GM19193 (cell line): ENCODE data around the gene TSHR.

Experiments
- POLR2A ChIP-seq: IDR thresholded peaks from 4 replicates; pipeline ENCODE4 v1.6.1; 2011; ENCODE audit not compliant: insufficient read depth, insufficient read length; ENCODE audit errors: extremely low read depth

The TSHR gene

DNA sequence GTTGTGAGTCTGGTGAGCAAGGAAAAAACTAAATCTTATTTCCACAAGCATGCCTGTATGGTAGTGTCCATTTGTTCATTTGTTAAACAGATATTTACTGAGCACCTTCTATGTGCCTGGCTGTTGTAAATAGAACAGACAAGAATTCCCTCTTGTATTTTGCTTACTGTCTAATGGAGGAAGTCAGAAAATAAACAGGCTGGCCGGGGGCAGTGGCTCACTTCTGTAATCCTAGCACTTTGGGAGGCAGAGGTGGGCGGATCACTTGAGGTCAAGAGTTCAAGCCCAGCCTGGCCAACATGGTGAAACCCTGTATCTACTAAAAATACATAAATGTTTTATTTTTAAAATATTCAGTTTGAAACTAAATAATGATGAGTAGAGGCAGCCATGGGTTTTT is 186.0 kb downstream of the TSHR start:
- no peak for TF ChIP-seq POLR2A

GRCh38 chr14:81143793-81144192 is 188.4 kb downstream of the TSHR start:
- no peak for TF ChIP-seq POLR2A

DNA sequence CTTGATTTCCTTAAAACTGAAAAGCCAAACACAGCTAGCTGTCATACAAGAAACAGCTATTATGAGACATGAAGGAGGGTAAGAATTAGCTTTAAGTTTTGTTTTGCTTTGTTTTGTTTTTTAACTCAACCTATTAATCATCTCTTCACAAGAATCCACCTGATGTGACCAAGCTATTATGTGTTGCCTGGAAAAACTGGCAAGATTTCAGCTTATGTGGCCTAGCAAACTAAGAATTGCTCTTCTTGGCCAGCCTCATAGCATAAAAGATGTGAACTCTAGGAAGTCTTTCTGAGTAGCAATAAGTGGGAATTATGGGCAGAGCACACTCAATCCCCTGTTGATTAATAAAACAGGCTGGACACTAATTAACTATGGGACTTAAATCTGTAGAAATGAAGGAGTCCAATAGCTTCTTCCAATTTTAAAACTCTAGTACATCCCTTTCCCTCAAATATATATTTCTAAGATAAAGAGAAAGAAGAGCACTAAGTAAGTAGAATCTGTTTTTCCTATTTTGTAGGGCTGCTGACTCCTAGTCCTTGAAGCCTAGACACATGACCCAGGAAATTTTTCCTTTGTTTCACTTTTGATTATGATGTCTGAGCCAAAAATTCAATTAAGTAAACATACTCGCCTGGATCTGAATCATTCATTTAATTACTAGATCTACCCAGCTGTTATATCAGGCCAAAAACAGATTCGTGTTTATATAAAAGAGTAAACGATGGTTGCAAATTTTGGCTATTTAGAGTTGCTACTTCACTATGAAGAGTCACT is 189.6 kb downstream of the TSHR start:
- TF ChIP-seq POLR2A: no peak

GRCh38 chr14:81147140-81147897 is 191.9 kb downstream of the TSHR start:
- TF ChIP-seq POLR2A: no peak

DNA sequence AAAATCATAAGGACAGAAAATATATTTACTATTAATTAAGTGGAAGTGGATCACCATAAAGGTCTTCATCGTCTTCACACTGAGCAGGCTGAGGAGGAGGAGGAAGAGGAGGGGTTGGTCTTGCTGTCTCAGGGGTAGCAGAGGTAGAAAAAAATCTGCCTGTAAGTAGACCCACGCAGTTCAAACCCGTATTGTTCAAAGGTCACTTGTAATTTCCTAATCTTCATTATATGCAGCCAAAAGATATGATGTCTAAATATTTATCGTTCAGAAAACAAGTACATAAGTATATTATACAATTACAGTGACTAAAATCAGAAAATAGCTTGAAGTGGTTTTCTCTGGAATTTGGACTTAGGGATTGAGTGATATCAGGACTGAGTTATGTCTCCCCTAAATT is 193.2 kb downstream of the TSHR start:
- no peak for TF ChIP-seq POLR2A

GRCh38 chr14:81153187-81153586 is 197.8 kb downstream of the TSHR start:
- TF ChIP-seq POLR2A: no peak

DNA sequence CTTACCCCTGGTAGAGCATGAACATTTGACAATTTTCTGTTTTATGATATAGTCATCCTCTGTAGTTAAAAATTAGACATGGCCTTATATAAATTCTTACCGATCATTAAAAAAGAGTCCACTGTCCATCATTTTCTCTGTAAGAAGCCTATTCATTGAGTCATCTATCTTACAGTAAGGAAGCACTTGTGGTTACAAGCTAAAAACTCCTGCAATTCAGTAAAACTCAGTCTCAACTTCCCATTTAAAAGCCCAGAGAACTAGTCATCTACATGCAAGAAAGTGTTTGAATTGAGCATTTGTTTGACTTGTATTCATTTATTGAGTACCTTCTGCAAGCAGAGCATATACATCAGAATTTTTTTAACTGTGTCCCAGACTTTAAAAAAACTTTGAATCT is 202.0 kb downstream of the TSHR start:
- TF ChIP-seq POLR2A: no peak

- TF ChIP-seq POLR2A: no peak
Observed at GRCh38 chr14:81161088-81161487, 205.7 kb downstream of the TSHR start.

DNA sequence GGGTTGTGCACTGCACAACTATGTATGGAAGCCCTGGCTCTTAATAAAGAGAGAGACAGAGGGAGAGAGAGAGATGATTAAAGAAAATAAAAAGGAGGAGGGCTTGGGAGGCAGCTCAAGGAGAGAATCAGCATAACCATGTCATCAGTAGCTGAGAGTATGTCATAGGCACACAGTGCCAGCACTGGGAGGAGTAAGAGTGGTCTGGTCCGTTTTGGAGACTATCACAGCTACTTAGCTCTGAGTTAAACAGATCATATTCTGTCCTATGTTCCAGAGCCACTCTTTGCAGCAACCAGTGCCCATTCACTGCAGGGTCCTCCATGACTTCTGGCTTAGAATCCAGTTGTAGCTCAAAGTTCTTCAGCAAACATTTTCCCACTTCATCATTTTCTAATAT is 206.3 kb downstream of the TSHR start:
- no peak for TF ChIP-seq POLR2A

GRCh38 chr14:81162941-81163340 is 207.5 kb downstream of the TSHR start:
- no peak for TF ChIP-seq POLR2A

DNA sequence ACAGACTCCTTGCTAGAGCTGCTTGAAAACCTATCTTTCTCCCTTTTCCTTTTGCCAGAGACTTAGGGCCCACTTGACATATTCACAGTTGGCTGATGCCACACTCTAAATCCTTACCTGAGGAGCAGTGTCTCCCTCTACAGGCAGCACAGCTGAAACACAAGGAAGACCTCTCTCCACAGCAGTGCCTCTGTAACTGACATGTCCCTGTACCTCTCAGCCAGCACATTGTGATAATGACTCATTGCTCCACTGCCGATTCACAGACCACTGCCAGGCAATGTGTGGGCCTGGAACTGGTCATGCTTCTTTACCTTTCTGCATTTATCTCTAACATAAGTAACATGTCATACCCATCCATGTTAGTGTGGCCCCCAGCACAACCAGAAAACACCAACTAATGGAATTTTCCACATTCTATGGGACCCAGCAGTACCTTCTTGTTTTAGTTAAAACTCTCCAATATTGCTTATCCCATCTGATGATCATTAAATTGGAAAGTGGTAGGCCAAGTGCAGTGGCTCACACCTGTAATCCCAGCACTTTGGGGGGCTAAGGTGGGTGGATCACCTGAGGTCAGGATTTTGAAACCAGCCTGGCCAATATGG is 208.8 kb downstream of the TSHR start:
- no peak for TF ChIP-seq POLR2A

- no peak for TF ChIP-seq POLR2A
Observed at GRCh38 chr14:81165188-81165587, 209.8 kb downstream of the TSHR start.

- TF ChIP-seq POLR2A: no peak
Observed at GRCh38 chr14:81166121-81166520, 210.7 kb downstream of the TSHR start.

DNA sequence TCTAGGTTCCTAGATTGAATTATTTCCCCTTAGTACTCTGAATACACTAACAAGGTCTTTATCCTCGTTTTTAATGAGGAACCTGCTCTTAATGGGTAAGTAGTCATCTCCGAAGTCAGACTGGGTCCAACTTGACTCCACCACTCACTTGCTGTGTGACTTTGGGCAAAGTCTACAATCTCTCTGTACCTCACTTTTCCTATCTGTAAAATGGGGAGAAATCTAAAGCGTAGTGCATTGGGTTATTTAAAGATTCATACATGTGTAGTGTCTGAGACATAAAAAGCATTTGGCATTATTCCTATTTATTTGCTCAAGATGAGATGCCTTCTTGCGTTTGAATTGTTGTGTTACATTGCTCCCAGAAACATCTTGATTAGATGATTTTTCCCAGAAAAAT is 213.8 kb downstream of the TSHR start:
- no peak for TF ChIP-seq POLR2A

- no peak for TF ChIP-seq POLR2A
Observed at GRCh38 chr14:81169711-81170103, 214.3 kb downstream of the TSHR start.
